WTC11 (cell line): ENCODE results near the gene WDFY4. TPM values are rescaled to one million over a fixed set of nuclear protein-coding genes. Genes with fewer than 3 reads are reported as not detected.

Experiments used
- ATAC-seq: fragments of 200-7000 bp; cut with Tn5 transposase; 2 replicates; pipeline ENCODE4 v1.10.0; 2021; ENCODE audit warnings: mild to moderate bottlenecking, moderate library complexity
- CTCF ChIA-PET: fragments of 300-600 bp; sonication (Branson Sonifier 250); formaldehyde crosslinking; loops from one replicate; lab custom pipeline; 2021; ENCODE audit warnings: antibody characterized with exemption; lab: Charles Lee
- POLR2A ChIA-PET: fragments of 350-600 bp; sonication (Branson Sonifier 250); formaldehyde crosslinking; loops from one replicate; lab custom pipeline; 2021; ENCODE audit warnings: antibody characterized with exemption; lab: Charles Lee
- DNase-seq: peaks from one replicate; pipeline ENCODE4 v3.0.0; 2021; ENCODE audit warnings: low spot score
- H3K27ac Mint-ChIP-seq: 2 replicates; pipeline ENCODE4 v1.8.0; 2021; ENCODE audit warnings: mixed read lengths
- H3K27me3 Mint-ChIP-seq: 2 replicates; pipeline ENCODE4 v1.8.0; 2021; ENCODE audit warnings: low read depth, mild to moderate bottlenecking, moderate library complexity, mixed read lengths
- H3K36me3 Mint-ChIP-seq: 2 replicates; pipeline ENCODE4 v1.8.0; 2021; ENCODE audit warnings: mixed read lengths
- H3K4me1 Mint-ChIP-seq: 2 replicates; pipeline ENCODE4 v1.8.0; 2022; ENCODE audit warnings: mixed read lengths
- H3K4me3 Mint-ChIP-seq: 2 replicates; pipeline ENCODE4 v1.8.0; 2021; ENCODE audit warnings: mild to moderate bottlenecking, moderate library complexity, mixed read lengths
- H3K9me3 Mint-ChIP-seq: 2 replicates; pipeline ENCODE4 v1.8.0; 2021; ENCODE audit warnings: mixed read lengths
- ARID4B ChIP-seq: sonication (generic); formaldehyde crosslinking; IDR thresholded peaks from 2 replicates; pipeline ENCODE4 v1.8.0; 2023; ENCODE audit warnings: missing genetic modification reagents, mild to moderate bottlenecking, borderline replicate concordance
- ATF6 ChIP-seq: sonication (generic); formaldehyde crosslinking; IDR thresholded peaks from 2 replicates; pipeline ENCODE4 v1.8.1; 2023; ENCODE audit warnings: mild to moderate bottlenecking, missing genetic modification reagents
- CTCF ChIP-seq: fragments of 200-600 bp; IDR thresholded peaks from 2 replicates; pipeline ENCODE4 v1.8.0; 2022; ENCODE audit warnings: antibody characterized with exemption
- EMX1 ChIP-seq: fragments of 250-450 bp; sonication (Bioruptor Pico); IDR thresholded peaks from 2 replicates; pipeline ENCODE4 v1.8.0; 2021; ENCODE audit warnings: mild to moderate bottlenecking
- ESRRA ChIP-seq: sonication (generic); formaldehyde crosslinking; IDR thresholded peaks from 2 replicates; pipeline ENCODE4 v1.8.1; 2022; ENCODE audit warnings: mild to moderate bottlenecking, missing genetic modification reagents, borderline replicate concordance
- ETV6 ChIP-seq: sonication (generic); formaldehyde crosslinking; IDR thresholded peaks from 2 replicates; pipeline ENCODE4 v1.8.1; 2022; ENCODE audit warnings: mild to moderate bottlenecking, missing genetic modification reagents
- FOXP1 ChIP-seq: sonication (generic); formaldehyde crosslinking; IDR thresholded peaks from 2 replicates; pipeline ENCODE4 v1.8.0; 2022; ENCODE audit warnings: missing genetic modification reagents, mild to moderate bottlenecking, moderate library complexity, borderline replicate concordance
- JAZF1 ChIP-seq: fragments of 250-450 bp; sonication (Bioruptor Pico); IDR thresholded peaks from 2 replicates; pipeline ENCODE4 v1.9.0; 2021; ENCODE audit warnings: moderate library complexity, mild to moderate bottlenecking, inconsistent platforms
- KAT7 ChIP-seq: sonication (generic); formaldehyde crosslinking; IDR thresholded peaks from 2 replicates; pipeline ENCODE4 v1.8.1; 2023; ENCODE audit warnings: missing genetic modification reagents, mild to moderate bottlenecking, borderline replicate concordance
- MAX ChIP-seq: sonication (generic); formaldehyde crosslinking; IDR thresholded peaks from 2 replicates; pipeline ENCODE4 v1.8.0; 2022; ENCODE audit warnings: mild to moderate bottlenecking, missing genetic modification reagents
- PREB ChIP-seq: sonication (generic); formaldehyde crosslinking; IDR thresholded peaks from 2 replicates; pipeline ENCODE4 v1.8.1; 2022; ENCODE audit warnings: mild to moderate bottlenecking, missing genetic modification reagents, moderate library complexity, borderline replicate concordance
- RORB ChIP-seq: fragments of 250-450 bp; sonication (Bioruptor Pico); IDR thresholded peaks from 2 replicates; pipeline ENCODE4 v1.9.0; 2021; ENCODE audit warnings: mild to moderate bottlenecking
- TP53 ChIP-seq: sonication (generic); formaldehyde crosslinking; IDR thresholded peaks from 2 replicates; pipeline ENCODE4 v1.8.1; 2023; ENCODE audit warnings: mild to moderate bottlenecking, missing genetic modification reagents
- USF2 ChIP-seq: sonication (generic); formaldehyde crosslinking; IDR thresholded peaks from 2 replicates; pipeline ENCODE4 v1.8.1; 2023; ENCODE audit warnings: mild to moderate bottlenecking, missing genetic modification reagents, moderate library complexity
- ZNF263 ChIP-seq: sonication (generic); formaldehyde crosslinking; IDR thresholded peaks from 2 replicates; pipeline ENCODE4 v1.8.1; 2022; ENCODE audit warnings: low read depth, mild to moderate bottlenecking, moderate library complexity, missing genetic modification reagents
- ZNF281 ChIP-seq: sonication (generic); formaldehyde crosslinking; IDR thresholded peaks from 2 replicates; pipeline ENCODE4 v1.8.0; 2023; ENCODE audit warnings: mild to moderate bottlenecking, missing genetic modification reagents
- total RNA-seq: library from RNA; stranded (reverse); gene quantifications from 3 replicates; pipeline ENCODE4 v1.2.3, GENCODE V29; 2021

The WDFY4 gene
- total RNA-seq, 1 experiment from 2014 or later = 0.13 TPM

- H3K27me3 Mint-ChIP-seq = no peaks in the 10 kb centered on the region
- H3K36me3 Mint-ChIP-seq = no peaks in the 10 kb centered on the region
- no peaks in the 10 kb centered on the region for H3K4me1 Mint-ChIP-seq
- peak; percentile 87 for DNase-seq
- peak; percentile 98 for ATAC-seq
- no peaks in the 10 kb centered on the region for H3K9me3 Mint-ChIP-seq
- H3K27ac Mint-ChIP-seq = no peak overlapping the region
- POLR2A ChIA-PET = no interaction called here
- peak; percentile 80 for TF ChIP-seq CTCF
- TF ChIP-seq RORB (CRISPR knock-in tag) = no peak
- no peak for TF ChIP-seq TP53 (CRISPR knock-in tag)
- TF ChIP-seq ESRRA (CRISPR knock-in tag) = no peak
- TF ChIP-seq ZNF281 = no peak
- no peak for TF ChIP-seq ATF6
- TF ChIP-seq ZNF263 (CRISPR knock-in tag) = no peak
- no peak for TF ChIP-seq EMX1
- peak; percentile 42; the same call in 1 of the 2 replicates for TF ChIP-seq MAX (CRISPR knock-in tag)
- TF ChIP-seq JAZF1 = no peak
- TF ChIP-seq PREB = no peak
- no peak for TF ChIP-seq FOXP1 (CRISPR knock-in tag)
- no peak for TF ChIP-seq ARID4B (CRISPR knock-in tag)
- TF ChIP-seq KAT7 (CRISPR knock-in tag) = no peak
- TF ChIP-seq ETV6 (CRISPR knock-in tag) = 0 out of 2 replicates have a peak, but pooled peaks have one; percentile 30
- TF ChIP-seq USF2 = no peak
- TF ChIP-seq, all 79 proteins: peak for 3
- H3K4me3 Mint-ChIP-seq = no peak overlapping the region
- CTCF ChIA-PET = interaction anchor here (0.6 to 3.3 kb wide), 13 partner anchors 12 to 531 kb away, joined by 3 to 25 read pairs (median 3); no protein-coding TSS in a partner anchor
Observed at GRCh38 chr10:48981310-48981907, 296.7 kb downstream of the WDFY4 start.
